CD8-positive, alpha-beta memory T cell (primary cell): ENCODE results near the gene MMS22L. TPM values are rescaled to one million over a fixed set of nuclear protein-coding genes. Genes with fewer than 3 reads are reported as not detected.

Experiments used
- CTCF ChIA-PET: fragments of 350-600 bp; sonication (Branson Sonifier 250); formaldehyde crosslinking; loops from one replicate; lab custom pipeline; 2021; ENCODE audit warnings: antibody characterized with exemption; lab: Charles Lee
- POLR2A ChIA-PET: fragments of 350-600 bp; sonication (Branson Sonifier 250); formaldehyde crosslinking; loops from one replicate; lab custom pipeline; 2021; ENCODE audit warnings: antibody characterized with exemption; lab: Charles Lee
- DNase-seq, 5 donors: peaks; one replicate each; pipeline versions ENCODE4 v3.0.0 to v3.0.0-alpha.2; 2020 to 2022; ENCODE audit warnings: mixed read lengths in 1 of 5
- H3K27ac ChIP-seq: one replicate; pipeline ENCODE4 v1.7.0; 2013; ENCODE audit warnings: low read depth, mild to moderate bottlenecking, low read length, moderate library complexity
- H3K27me3 ChIP-seq: 2 replicates; pipeline ENCODE4 v1.7.0; 2013; ENCODE audit warnings: low read length, mild to moderate bottlenecking; ENCODE audit not compliant: insufficient read depth, poor library complexity, severe bottlenecking
- H3K36me3 ChIP-seq: 2 replicates; pipeline ENCODE4 v1.7.0; 2013; ENCODE audit warnings: mild to moderate bottlenecking, low read length, moderate library complexity; ENCODE audit not compliant: insufficient read depth
- H3K4me1 ChIP-seq: 2 replicates; pipeline ENCODE4 v1.7.0; 2013; ENCODE audit warnings: mild to moderate bottlenecking, low read length, moderate library complexity; ENCODE audit not compliant: insufficient read depth
- H3K4me3 ChIP-seq: 2 replicates; pipeline ENCODE4 v1.7.0; 2013; ENCODE audit warnings: mild to moderate bottlenecking, low read length
- H3K9me3 ChIP-seq: 2 replicates; pipeline ENCODE4 v1.7.0; 2013; ENCODE audit warnings: mild to moderate bottlenecking, low read length
- H3K27ac Mint-ChIP-seq, 8 donors: one replicate each; pipeline ENCODE4 v1.8.0; 2020 to 2021; ENCODE audit warnings: mixed read lengths in 8 of 8, mild to moderate bottlenecking in 6 of 8, inconsistent platforms in 3 of 8, moderate library complexity in 3 of 8
- H3K27me3 Mint-ChIP-seq, 2 donors: one replicate each; pipeline ENCODE4 v1.8.0; 2020 to 2021; ENCODE audit warnings: mixed read lengths in 2 of 2, mild to moderate bottlenecking in 1 of 2, moderate library complexity in 1 of 2
- H3K36me3 Mint-ChIP-seq, 3 donors: one replicate each; pipeline ENCODE4 v1.8.0; 2020 to 2021; ENCODE audit warnings: mixed read lengths in 3 of 3, inconsistent platforms in 1 of 3, mild to moderate bottlenecking in 1 of 3
- H3K4me1 Mint-ChIP-seq, 3 donors: one replicate each; pipeline ENCODE4 v1.8.0; 2020 to 2021; ENCODE audit warnings: mixed read lengths in 3 of 3, inconsistent platforms in 1 of 3, mild to moderate bottlenecking in 1 of 3
- H3K4me3 Mint-ChIP-seq, 7 donors: one replicate each; pipeline ENCODE4 v1.8.0; 2020 to 2021; ENCODE audit warnings: mixed read lengths in 7 of 7, mild to moderate bottlenecking in 6 of 7, moderate library complexity in 4 of 7, inconsistent platforms in 2 of 7
- H3K9me3 Mint-ChIP-seq, 5 donors: one replicate each; pipeline ENCODE4 v1.8.0; 2020 to 2022; ENCODE audit warnings: mixed read lengths in 5 of 5, mild to moderate bottlenecking in 3 of 5, moderate library complexity in 2 of 5, inconsistent platforms in 1 of 5
- polyA plus RNA-seq: library from polyadenylated mRNA; unstranded; fragments of 300-500 nt; fragmentation: Illumina TruSeq; gene quantifications from one replicate; pipeline ENCODE4 v1.2.3, GENCODE V29; 2021
- total RNA-seq, 2 experiments: library from RNA; stranded (reverse); gene quantifications; one replicate each; pipeline ENCODE4 v1.2.3, GENCODE V29; 2021

MMS22L gene
- 10 to 100 TPM; 30.9 to 32.0 TPM for total RNA-seq
- 2.5 TPM for polyA plus RNA-seq

GRCh38 chr6:97282726-97283617, at the start of gene MMS22L:
Gene MMS22L, minus strand, starts transcription at chr6:97283216. Its CDS starts 739 bp downstream, at chr6:97282477.
- DNase-seq: peak; percentile 90 to 96 (median 92)
- POLR2A ChIA-PET: interaction anchor here (0.8 kb wide), 1 partner anchor 11 kb away, joined by 3 read pairs; no protein-coding TSS in a partner anchor
- no peaks in the 10 kb centered on the region for H3K9me3 ChIP-seq
- peak within 1 kb of the TSS; percentile 68 to 95 (median 92) for H3K27ac Mint-ChIP-seq
- no peaks in the 10 kb centered on the region for H3K27me3 ChIP-seq
- no peaks in the 10 kb centered on the region for H3K9me3 Mint-ChIP-seq
- H3K36me3 ChIP-seq: no peaks in the 10 kb centered on the region
- peak within 1 kb of the TSS; percentile 90 to 99 (median 97) for H3K4me3 Mint-ChIP-seq
- CTCF ChIA-PET: no interaction called here
- H3K4me3 ChIP-seq: peak within 1 kb of the TSS; percentile 89
- peaks cover 0 to 9% of the 10 kb centered on the region in 2 donors for H3K27me3 Mint-ChIP-seq
- H3K4me1 Mint-ChIP-seq: peaks cover 18 to 37% (median 34%) of the 10 kb centered on the region in 3 donors
- peaks cover 0 to 25% (median 4%) of the 10 kb centered on the region in 3 donors for H3K36me3 Mint-ChIP-seq
- peaks cover 19% of the 10 kb centered on the region for H3K4me1 ChIP-seq
- H3K27ac ChIP-seq: peak within 1 kb of the TSS; percentile 67

GRCh38 chr6:97322811-97323210, 39.8 kb upstream of the MMS22L start:
- no peaks in the 10 kb centered on the region for H3K4me1 ChIP-seq
- Mint-ChIP-seq H3K4me3 (no peak overlapping the region), H3K27ac (no peak overlapping the region), H3K4me1 (no peaks in the 10 kb centered on the region), H3K36me3 (no peaks in the 10 kb centered on the region), H3K9me3 (peaks cover 0 to 2% (median 0%) of the 10 kb centered on the region in 5 donors), H3K27me3 (peaks cover 3 to 12% of the 10 kb centered on the region in 2 donors)
- DNase-seq: no peak
- H3K4me3 ChIP-seq: no peak overlapping the region
- no peak overlapping the region for H3K27ac ChIP-seq
- H3K27me3 ChIP-seq: no peaks in the 10 kb centered on the region
- ChIA-PET CTCF (no interaction called here), POLR2A (no interaction called here)
- H3K36me3 ChIP-seq: no peaks in the 10 kb centered on the region
- no peaks in the 10 kb centered on the region for H3K9me3 ChIP-seq

GRCh38 chr6:97322226-97322625, 39.2 kb upstream of the MMS22L start:
- Histone ChIP-seq H3K36me3 (no peaks in the 10 kb centered on the region), H3K27ac (no peak overlapping the region), H3K9me3 (no peaks in the 10 kb centered on the region), H3K4me1 (no peaks in the 10 kb centered on the region), H3K4me3 (no peak overlapping the region), H3K27me3 (no peaks in the 10 kb centered on the region)
- Mint-ChIP-seq H3K27ac (no peak overlapping the region), H3K36me3 (no peaks in the 10 kb centered on the region), H3K4me3 (no peak overlapping the region), H3K27me3 (peaks cover 2 to 7% of the 10 kb centered on the region in 2 donors), H3K9me3 (no peaks in the 10 kb centered on the region), H3K4me1 (no peaks in the 10 kb centered on the region)
- no peak for DNase-seq
- CTCF ChIA-PET: no interaction called here
- POLR2A ChIA-PET: no interaction called here

- no peaks in the 10 kb centered on the region for H3K9me3 ChIP-seq
- no peaks in the 10 kb centered on the region for H3K36me3 ChIP-seq
- Mint-ChIP-seq H3K36me3 (no peaks in the 10 kb centered on the region), H3K4me1 (no peaks in the 10 kb centered on the region), H3K9me3 (no peaks in the 10 kb centered on the region), H3K4me3 (no peak overlapping the region), H3K27me3 (no peaks in the 10 kb centered on the region), H3K27ac (no peak overlapping the region)
- H3K4me1 ChIP-seq: no peaks in the 10 kb centered on the region
- H3K27me3 ChIP-seq: no peaks in the 10 kb centered on the region
- no peak overlapping the region for H3K4me3 ChIP-seq
- ChIA-PET POLR2A (interaction anchor here (0.7 kb wide), 1 partner anchor 1174 kb away, joined by 6 read pairs; no protein-coding TSS in a partner anchor), CTCF (interaction anchor here (1.4 kb wide), 1 partner anchor 11 kb away, joined by 3 read pairs; no protein-coding TSS in a partner anchor)
- DNase-seq: no peak
- H3K27ac ChIP-seq: no peak overlapping the region
Measured at GRCh38 chr6:97316978-97317377, 34.0 kb upstream of the MMS22L start.

- no peak for DNase-seq
Measured at GRCh38 chr6:97312241-97312640, 29.2 kb upstream of the MMS22L start.

GRCh38 chr6:97306544-97307320, 23.7 kb upstream of the MMS22L start:
- H3K36me3 ChIP-seq: no peaks in the 10 kb centered on the region
- Mint-ChIP-seq H3K4me3 (no peak overlapping the region), H3K36me3 (no peaks in the 10 kb centered on the region), H3K9me3 (no peaks in the 10 kb centered on the region), H3K27ac (no peak overlapping the region), H3K4me1 (no peaks in the 10 kb centered on the region), H3K27me3 (peaks cover 9 to 22% of the 10 kb centered on the region in 2 donors)
- no peak overlapping the region for H3K4me3 ChIP-seq
- ChIA-PET CTCF (interaction anchor here (1.0 kb wide), 1 partner anchor 10 kb away, joined by 3 read pairs; no protein-coding TSS in a partner anchor), POLR2A (no interaction called here)
- no peaks in the 10 kb centered on the region for H3K4me1 ChIP-seq
- no peaks in the 10 kb centered on the region for H3K9me3 ChIP-seq
- no peaks in the 10 kb centered on the region for H3K27me3 ChIP-seq
- no peak overlapping the region for H3K27ac ChIP-seq
- no peak for DNase-seq

More at GRCh38 chr6:97312241-97312640, 29.2 kb upstream of the MMS22L start:
- H3K9me3 ChIP-seq: no peaks in the 10 kb centered on the region
- H3K27ac Mint-ChIP-seq: no peak overlapping the region
- no peaks in the 10 kb centered on the region for H3K4me1 Mint-ChIP-seq
- no peak overlapping the region for H3K4me3 Mint-ChIP-seq
- H3K4me1 ChIP-seq: no peaks in the 10 kb centered on the region
- H3K4me3 ChIP-seq: no peak overlapping the region
- H3K36me3 Mint-ChIP-seq: no peaks in the 10 kb centered on the region
- H3K27me3 ChIP-seq: no peaks in the 10 kb centered on the region
- H3K27me3 Mint-ChIP-seq: peaks cover under 1 to 2% of the 10 kb centered on the region in 2 donors
- ChIA-PET POLR2A (no interaction called here), CTCF (no interaction called here)
- H3K36me3 ChIP-seq: no peaks in the 10 kb centered on the region
- H3K27ac ChIP-seq: no peak overlapping the region
- H3K9me3 Mint-ChIP-seq: no peaks in the 10 kb centered on the region

- H3K27me3 ChIP-seq: no peaks in the 10 kb centered on the region
- H3K27ac ChIP-seq: no peak overlapping the region
- ChIA-PET CTCF (no interaction called here), POLR2A (no interaction called here)
- no peak overlapping the region for H3K4me3 ChIP-seq
- Mint-ChIP-seq H3K9me3 (no peaks in the 10 kb centered on the region), H3K36me3 (no peaks in the 10 kb centered on the region), H3K27me3 (peaks cover 9 to 22% of the 10 kb centered on the region in 2 donors), H3K4me3 (no peak overlapping the region), H3K4me1 (no peaks in the 10 kb centered on the region), H3K27ac (peak overlapping the region in 1 of 8 donors; percentile 61)
- DNase-seq: no peak
- no peaks in the 10 kb centered on the region for H3K4me1 ChIP-seq
- H3K9me3 ChIP-seq: no peaks in the 10 kb centered on the region
- H3K36me3 ChIP-seq: no peaks in the 10 kb centered on the region
Measured at GRCh38 chr6:97305414-97306066, 22.5 kb upstream of the MMS22L start.
